Uterus (tissue), 4 donors: ENCODE results near the gene TREM1. TPM values are rescaled to one million over a fixed set of nuclear protein-coding genes. Genes with fewer than 3 reads are reported as not detected.

ENCODE experiments used
- DNase-seq, 2 donors: peaks; one replicate each; pipeline ENCODE4 v3.0.0-alpha.2; 2019 to 2020
- H3K27ac ChIP-seq, 2 donors: fragments of 200-600 bp; sonication (generic); 1 replicate in 1 of 2; 2 replicates in 1 of 2; pipeline ENCODE4 v1.5.1; 2016 to 2018
- H3K27me3 ChIP-seq, 2 donors: fragments of 200-600 bp; sonication (generic); one replicate each; pipeline ENCODE4 v1.5.1; 2018 to 2019; ENCODE audit warnings: control low read depth in 1 of 2
- H3K36me3 ChIP-seq, 2 donors: fragments of 200-600 bp; sonication (generic); one replicate each; pipeline ENCODE4 v1.5.1; 2019; ENCODE audit warnings: control low read depth in 1 of 2
- H3K4me1 ChIP-seq, 2 donors: fragments of 200-600 bp; sonication (generic); one replicate each; pipeline ENCODE4 v1.5.1; 2018 to 2019; ENCODE audit warnings: control low read depth in 1 of 2
- H3K4me3 ChIP-seq, 2 donors: fragments of 200-600 bp; sonication (generic); 1 replicate in 1 of 2; 2 replicates in 1 of 2; pipeline ENCODE4 v1.5.1; 2018 to 2019; ENCODE audit warnings: mild to moderate bottlenecking in 1 of 2
- H3K9me3 ChIP-seq, 2 donors: fragments of 200-600 bp; sonication (generic); one replicate each; pipeline ENCODE4 v1.5.1; 2019; ENCODE audit warnings: control low read depth in 1 of 2
- POLR2A ChIP-seq, 2 donors: fragments of 450-650 bp; IDR thresholded peaks; one replicate each; pipeline ENCODE4 v1.6.1; 2016; ENCODE audit warnings: antibody characterized with exemption in 2 of 2, mild to moderate bottlenecking in 1 of 2, moderate library complexity in 1 of 2
- intact Hi-C: fragments of 100-400 bp; cut with DNase I; formaldehyde crosslinking; loops from one replicate; pipeline ENCODE4 v1.15.1; 2023; ENCODE audit warnings: low total_unique reads
- total RNA-seq, 4 donors: library from RNA; depleted of rRNA in 3 of 4; stranded (reverse); fragments of >200 nt in 3 of 4; gene quantifications; one replicate each; pipeline versions ENCODE4 v1.1.0 to v1.2.4, GENCODE V29; 2014 to 2023
- TF ChIP-seq, protein P1 (sequence below), 4 experiments: fragments of 200-600 bp in 2 of 4; fragments of 450-650 bp in 2 of 4; sonication (generic) in 2 of 4; IDR thresholded peaks; one replicate each; pipeline ENCODE4 v1.5.1; 2016 to 2019; ENCODE audit warnings: antibody characterized with exemption in 4 of 4, mild to moderate bottlenecking in 2 of 4, moderate library complexity in 1 of 4
- donor health status: DM: yes; HTN: yes; CAD: no.

TREM1 gene
- total RNA-seq, 4 donors from 2014 or later = 0.26 to 30.6 (median 1.1) TPM

- no peak for DNase-seq
- Histone ChIP-seq H3K27me3 (no peaks in the 10 kb centered on the region), H3K27ac (no peak overlapping the region), H3K36me3 (no peaks in the 10 kb centered on the region), H3K9me3 (no peaks in the 10 kb centered on the region), H3K4me3 (no peak overlapping the region), H3K4me1 (no peaks in the 10 kb centered on the region)
- no peak for TF ChIP-seq POLR2A (IDR thresholded peaks at IDR 0.05)
- TF ChIP-seq, protein P1, sequence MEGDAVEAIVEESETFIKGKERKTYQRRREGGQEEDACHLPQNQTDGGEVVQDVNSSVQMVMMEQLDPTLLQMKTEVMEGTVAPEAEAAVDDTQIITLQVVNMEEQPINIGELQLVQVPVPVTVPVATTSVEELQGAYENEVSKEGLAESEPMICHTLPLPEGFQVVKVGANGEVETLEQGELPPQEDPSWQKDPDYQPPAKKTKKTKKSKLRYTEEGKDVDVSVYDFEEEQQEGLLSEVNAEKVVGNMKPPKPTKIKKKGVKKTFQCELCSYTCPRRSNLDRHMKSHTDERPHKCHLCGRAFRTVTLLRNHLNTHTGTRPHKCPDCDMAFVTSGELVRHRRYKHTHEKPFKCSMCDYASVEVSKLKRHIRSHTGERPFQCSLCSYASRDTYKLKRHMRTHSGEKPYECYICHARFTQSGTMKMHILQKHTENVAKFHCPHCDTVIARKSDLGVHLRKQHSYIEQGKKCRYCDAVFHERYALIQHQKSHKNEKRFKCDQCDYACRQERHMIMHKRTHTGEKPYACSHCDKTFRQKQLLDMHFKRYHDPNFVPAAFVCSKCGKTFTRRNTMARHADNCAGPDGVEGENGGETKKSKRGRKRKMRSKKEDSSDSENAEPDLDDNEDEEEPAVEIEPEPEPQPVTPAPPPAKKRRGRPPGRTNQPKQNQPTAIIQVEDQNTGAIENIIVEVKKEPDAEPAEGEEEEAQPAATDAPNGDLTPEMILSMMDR (IDR thresholded peaks at IDR 0.05) = no peak
- intact Hi-C loops = no loop called here
Observed at GRCh38 chr6:41294214-41294872, 7.9 kb upstream of the TREM1 start.

DNA sequence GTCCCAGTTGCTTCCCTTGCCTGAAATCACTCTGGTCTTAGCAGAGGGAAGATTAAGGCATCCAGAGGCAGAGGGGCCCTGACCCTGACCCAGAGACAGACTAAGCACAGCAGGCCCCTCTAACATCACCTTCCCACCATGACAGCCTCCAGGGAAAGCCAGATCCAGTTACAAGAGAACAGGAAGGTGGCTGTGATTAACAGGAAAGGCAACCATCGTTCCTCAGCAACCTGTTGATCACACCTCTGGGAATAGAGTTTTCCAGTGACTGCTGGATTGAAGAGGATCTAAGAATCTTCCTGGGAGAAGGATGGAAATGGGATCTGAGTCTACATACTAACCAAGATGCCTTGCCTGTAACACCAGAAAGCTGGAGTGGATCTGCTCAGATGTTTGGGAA lies 5.2 kb upstream of the TREM1 start:
- no peak overlapping the region for H3K4me3 ChIP-seq
- no peak for DNase-seq
- intact Hi-C loops = no loop called here
- no peaks in the 10 kb centered on the region for H3K9me3 ChIP-seq
- no peak overlapping the region for H3K27ac ChIP-seq
- TF ChIP-seq, protein P1 (IDR thresholded peaks at IDR 0.05) = no peak
- TF ChIP-seq POLR2A (IDR thresholded peaks at IDR 0.05) = no peak
- no peaks in the 10 kb centered on the region for H3K4me1 ChIP-seq
- H3K36me3 ChIP-seq = no peaks in the 10 kb centered on the region
- no peaks in the 10 kb centered on the region for H3K27me3 ChIP-seq

- TF ChIP-seq POLR2A (IDR thresholded peaks at IDR 0.05) = no peak
- TF ChIP-seq, protein P1 (IDR thresholded peaks at IDR 0.05) = no peak
Observed at GRCh38 chr6:41289815-41290214, 3.3 kb upstream of the TREM1 start.

GRCh38 chr6:41288754-41289129 lies 2.3 kb upstream of the TREM1 start:
- Histone ChIP-seq H3K27me3 (no peaks in the 10 kb centered on the region), H3K27ac (no peak overlapping the region), H3K4me3 (no peak overlapping the region), H3K36me3 (no peaks in the 10 kb centered on the region), H3K9me3 (no peaks in the 10 kb centered on the region), H3K4me1 (no peaks in the 10 kb centered on the region)
- no peak for TF ChIP-seq POLR2A (IDR thresholded peaks at IDR 0.05)
- TF ChIP-seq, protein P1 (IDR thresholded peaks at IDR 0.05) = no peak
- intact Hi-C loops = no loop called here
- DNase-seq = no peak

More at GRCh38 chr6:41289815-41290214, 3.3 kb upstream of the TREM1 start:
- Histone ChIP-seq H3K27ac (no peak overlapping the region), H3K4me1 (no peaks in the 10 kb centered on the region), H3K27me3 (no peaks in the 10 kb centered on the region), H3K9me3 (no peaks in the 10 kb centered on the region), H3K36me3 (no peaks in the 10 kb centered on the region), H3K4me3 (no peak overlapping the region)
- intact Hi-C loops = no loop called here
- no peak for DNase-seq

GRCh38 chr6:41288030-41288753 lies 1.7 kb upstream of the TREM1 start:
- no peaks in the 10 kb centered on the region for H3K27me3 ChIP-seq
- no peaks in the 10 kb centered on the region for H3K9me3 ChIP-seq
- DNase-seq = no peak
- no peak overlapping the region for H3K27ac ChIP-seq
- no peak for TF ChIP-seq POLR2A (IDR thresholded peaks at IDR 0.05)
- TF ChIP-seq, protein P1 (IDR thresholded peaks at IDR 0.05) = no peak
- H3K36me3 ChIP-seq = no peaks in the 10 kb centered on the region
- intact Hi-C loops = no loop called here
- H3K4me3 ChIP-seq = no peak overlapping the region
- no peaks in the 10 kb centered on the region for H3K4me1 ChIP-seq
